ENCODE measurements around the gene UBXN10. TPM values are rescaled to one million over a fixed set of nuclear protein-coding genes. Genes with fewer than 3 reads are reported as not detected.
A peak's percentile ranks its signal among the peaks of the same experiment; 100 is the strongest.

The UBXN10 gene
- total and polyA plus RNA-seq, 2 of the 8 experiments (the other 6 are each of a cell fraction or from before 2014, with no cell fraction given), result 0.43 to 0.68 TPM

DNA sequence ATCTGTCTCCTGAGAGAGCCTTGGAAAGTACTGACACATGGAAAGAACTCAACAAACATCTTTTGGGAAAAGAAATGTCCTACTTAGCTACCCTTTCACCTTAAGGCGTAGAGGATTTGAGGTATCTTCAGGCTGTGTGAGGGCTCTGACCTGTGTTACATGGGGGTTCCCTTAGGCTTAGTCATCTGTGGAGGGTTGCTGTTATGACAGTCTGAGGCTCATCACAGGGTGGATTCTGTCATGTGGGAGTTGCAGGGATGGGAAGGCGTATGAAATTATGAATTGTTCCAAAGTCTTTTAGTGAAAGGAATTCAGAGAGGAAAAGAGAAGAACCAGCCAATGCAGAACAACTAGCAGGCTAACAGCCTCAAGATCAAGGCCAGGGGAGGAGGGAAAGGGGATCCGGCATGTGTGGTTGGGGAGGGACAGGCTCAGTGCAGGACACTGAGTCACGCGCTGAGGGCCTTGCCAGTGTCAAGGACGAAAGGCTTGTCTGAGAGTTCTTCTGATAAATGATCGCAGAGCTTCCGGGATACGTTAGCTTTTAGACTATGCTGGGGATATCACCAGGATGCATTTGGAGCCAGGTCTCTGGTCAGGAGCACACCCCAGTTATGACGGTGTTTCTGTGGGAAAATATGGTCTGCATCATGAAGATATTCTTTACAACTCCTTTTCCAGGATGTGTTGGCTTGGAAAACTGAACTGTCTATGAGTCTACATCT, 25.0 kb downstream of the UBXN10 start:
- H3K23me2 ChIP-seq (ENCODE audit: low read depth, low read length), result no peaks in the 10 kb centered on the region
- CTCF ChIA-PET (ENCODE audit: partially characterized antibody), result interaction anchor here (0.6 to 3.9 kb wide), 15 partner anchors 13 to 294 kb away, joined by 3 to 32 read pairs (median 4); no protein-coding TSS in a partner anchor
- TF ChIP-seq CEBPB (IDR thresholded peaks at IDR 0.05; ENCODE audit: low read depth, low read length) (no peak), CBX8 (IDR thresholded peaks at IDR 0.05; ENCODE audit: borderline replicate concordance, low read depth, low read length) (no peak), RNF2 (IDR thresholded peaks at IDR 0.05; ENCODE audit: borderline replicate concordance, low read depth, low read length, missing control alignments, poor library complexity, severe bottlenecking) (no peak), NANOG (IDR thresholded peaks at IDR 0.05; ENCODE audit: insufficient read depth, low read depth, low read length, poor library complexity, severe bottlenecking) (no peak), SIN3A (conservative IDR thresholded peaks at IDR 0.05 in 1 of 2, IDR thresholded peaks at IDR 0.05 in 1 of 2; ENCODE audit: low read depth in 1 of 2, low read length in 2 of 2) (no peak), RFX5 (IDR thresholded peaks at IDR 0.05; ENCODE audit: borderline replicate concordance, low read depth, low read length) (no peak), TEAD4 (IDR thresholded peaks at IDR 0.05; ENCODE audit: low read depth, low read length) (no peak)
- TF ChIP-seq, protein P1, sequence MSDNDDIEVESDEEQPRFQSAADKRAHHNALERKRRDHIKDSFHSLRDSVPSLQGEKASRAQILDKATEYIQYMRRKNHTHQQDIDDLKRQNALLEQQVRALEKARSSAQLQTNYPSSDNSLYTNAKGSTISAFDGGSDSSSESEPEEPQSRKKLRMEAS (IDR thresholded peaks at IDR 0.05), result no peak
- TF ChIP-seq, protein P2, sequence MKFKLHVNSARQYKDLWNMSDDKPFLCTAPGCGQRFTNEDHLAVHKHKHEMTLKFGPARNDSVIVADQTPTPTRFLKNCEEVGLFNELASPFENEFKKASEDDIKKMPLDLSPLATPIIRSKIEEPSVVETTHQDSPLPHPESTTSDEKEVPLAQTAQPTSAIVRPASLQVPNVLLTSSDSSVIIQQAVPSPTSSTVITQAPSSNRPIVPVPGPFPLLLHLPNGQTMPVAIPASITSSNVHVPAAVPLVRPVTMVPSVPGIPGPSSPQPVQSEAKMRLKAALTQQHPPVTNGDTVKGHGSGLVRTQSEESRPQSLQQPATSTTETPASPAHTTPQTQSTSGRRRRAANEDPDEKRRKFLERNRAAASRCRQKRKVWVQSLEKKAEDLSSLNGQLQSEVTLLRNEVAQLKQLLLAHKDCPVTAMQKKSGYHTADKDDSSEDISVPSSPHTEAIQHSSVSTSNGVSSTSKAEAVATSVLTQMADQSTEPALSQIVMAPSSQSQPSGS (IDR thresholded peaks at IDR 0.05; ENCODE audit: low read length), result no peak

More for the DNA sequence above, 25.0 kb downstream of the UBXN10 start:
- Histone ChIP-seq H3K4me1 (replicated peaks in 1 of 4; ENCODE audit: control insufficient read depth in 3 of 4, insufficient read depth in 4 of 4, low read length in 3 of 4) (peaks cover 0 to 4% (median 2%) of the 10 kb centered on the region in 4 experiments; a peak in 3 of 7 replicates), H3K4me3 (ENCODE audit: extremely low read depth in 1 of 4, insufficient read depth in 2 of 4, low read depth in 3 of 4, low read length in 4 of 4) (no peak overlapping the region), H2BK15ac (ENCODE audit: low read length) (no peak overlapping the region), H4K20me1 (replicated peaks in 1 of 2; ENCODE audit: control insufficient read depth in 1 of 2, insufficient read depth in 2 of 2, low read length in 2 of 2) (no peaks in the 10 kb centered on the region), H2BK120ac (replicated peaks; ENCODE audit: low read depth, low read length) (no peak overlapping the region), H3K4ac (replicated peaks; ENCODE audit: insufficient read length, low read depth, low read length) (no peak overlapping the region), H2AFZ (ENCODE audit: low read length) (no peak overlapping the region), H2BK5ac (ENCODE audit: low read depth, low read length) (no peak overlapping the region), H4K91ac (replicated peaks; ENCODE audit: insufficient read length, low read length) (no peak overlapping the region), H3K23ac (ENCODE audit: insufficient read length) (no peak overlapping the region), H3K9ac (replicated peaks in 1 of 4; ENCODE audit: extremely low read depth in 1 of 4, low read depth in 3 of 4, low read length in 3 of 4) (no peak overlapping the region), H3K36me3 (ENCODE audit: control insufficient read depth in 2 of 4, insufficient read depth in 4 of 4, low read length in 3 of 4) (no peaks in the 10 kb centered on the region), H3K79me2 (ENCODE audit: control insufficient read depth in 1 of 2, insufficient read depth in 2 of 2, low read length in 2 of 2) (no peaks in the 10 kb centered on the region), H2AK5ac (ENCODE audit: low read depth, low read length) (no peak overlapping the region), H3K56ac (replicated peaks; ENCODE audit: insufficient read length, low read depth, low read length) (no peak overlapping the region), H3K9me3 (ENCODE audit: insufficient read depth in 2 of 2, low read depth in 1 of 2, low read length in 1 of 2) (no peaks in the 10 kb centered on the region), H3K27ac (ENCODE audit: low read depth, low read length) (no peak overlapping the region), H3K27me3 (replicated peaks in 1 of 4; ENCODE audit: control insufficient read depth in 3 of 4, extremely low read depth in 1 of 4, insufficient read depth in 3 of 4, low read length in 3 of 4) (no peaks in the 10 kb centered on the region; a peak in 1 of 7 replicates), H4K8ac (ENCODE audit: extremely low read depth, insufficient read depth, low read length) (no peak overlapping the region), H4K5ac (ENCODE audit: insufficient read length, low read depth, low read length) (no peak overlapping the region), H3K18ac (ENCODE audit: extremely low read depth, low read length) (no peak overlapping the region), H2BK20ac (ENCODE audit: low read length) (no peak overlapping the region), H2BK12ac (ENCODE audit: low read depth, low read length) (0 out of 2 replicates have a peak overlapping the region, but pooled peaks have one; percentile 27), H3K14ac (ENCODE audit: insufficient read length) (no peak overlapping the region), H3K4me2 (ENCODE audit: insufficient read depth in 1 of 2, low read depth in 2 of 2, low read length in 2 of 2) (no peak overlapping the region), H3K79me1 (ENCODE audit: low read depth, low read length) (no peaks in the 10 kb centered on the region)
- WGBS, 2 experiments (ENCODE audit: extremely low coverage in 1 of 2, insufficient coverage in 1 of 2, insufficient read length in 1 of 2, insufficient replicate concordance in 2 of 2, low coverage in 1 of 2, low lambda C conversion rate in 2 of 2, missing lambda C conversion rate in 1 of 2), result 94% methylated on average over 10 of the region's 10 CpGs; no CpG with 5 or more reads in 1 of the 2 experiments
- FAIRE-seq (no peak), DNase-seq (ENCODE audit: low read depth in 1 of 2, low spot score in 2 of 2) (no peak)
- POLR2A ChIA-PET (ENCODE audit: partially characterized antibody), result no interaction called here
